ENCODE results near the gene UGT1A10. TPM values are rescaled to one million over a fixed set of nuclear protein-coding genes. Genes with fewer than 3 reads are reported as not detected.

The UGT1A10 gene
- total and polyA plus RNA-seq, 2 of the 13 experiments (the other 11 are each of a cell fraction or from before 2014, with no cell fraction given), result not detected

GRCh38 chr2:233714121-233714520 lies 77.9 kb downstream of the UGT1A10 start (continued):
- TF ChIP-seq PAWR (CRISPR knock-in tag; IDR thresholded peaks at IDR 0.05; ENCODE audit: borderline replicate concordance) (no peak), ZFP62 (CRISPR knock-in tag; IDR thresholded peaks at IDR 0.05) (no peak), ZNF260 (CRISPR knock-in tag; IDR thresholded peaks at IDR 0.05; ENCODE audit: borderline replicate concordance, low read depth) (no peak), GLI4 (CRISPR knock-in tag; IDR thresholded peaks at IDR 0.05; ENCODE audit: borderline replicate concordance) (no peak), ZNF225 (CRISPR knock-in tag; IDR thresholded peaks at IDR 0.05) (no peak)
- TF ChIP-seq, protein P1, sequence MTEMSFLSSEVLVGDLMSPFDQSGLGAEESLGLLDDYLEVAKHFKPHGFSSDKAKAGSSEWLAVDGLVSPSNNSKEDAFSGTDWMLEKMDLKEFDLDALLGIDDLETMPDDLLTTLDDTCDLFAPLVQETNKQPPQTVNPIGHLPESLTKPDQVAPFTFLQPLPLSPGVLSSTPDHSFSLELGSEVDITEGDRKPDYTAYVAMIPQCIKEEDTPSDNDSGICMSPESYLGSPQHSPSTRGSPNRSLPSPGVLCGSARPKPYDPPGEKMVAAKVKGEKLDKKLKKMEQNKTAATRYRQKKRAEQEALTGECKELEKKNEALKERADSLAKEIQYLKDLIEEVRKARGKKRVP (CRISPR knock-in tag; IDR thresholded peaks at IDR 0.05), result no peak
- TF ChIP-seq, protein P2, sequence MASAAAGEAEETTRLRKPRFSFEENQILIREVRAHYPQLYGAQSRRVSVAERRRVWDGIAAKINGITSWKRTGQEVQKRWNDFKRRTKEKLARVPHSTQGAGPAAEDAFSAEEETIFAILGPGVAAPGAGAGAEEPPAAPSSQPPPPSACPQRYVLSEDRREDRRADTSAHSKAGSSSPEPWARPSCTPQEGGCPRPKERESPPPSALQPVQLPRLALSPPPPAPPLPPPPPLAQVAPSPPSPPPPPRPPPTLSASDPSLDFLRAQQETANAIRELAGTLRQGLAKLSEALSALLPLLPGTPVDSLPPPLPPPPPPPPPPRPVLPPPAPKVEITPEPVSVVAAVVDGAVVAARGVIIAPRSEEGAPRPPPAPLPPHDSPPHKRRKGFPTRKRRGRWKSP (CRISPR knock-in tag; IDR thresholded peaks at IDR 0.05), result no peak

GRCh38 chr2:233718552-233718951 lies 82.3 kb downstream of the UGT1A10 start, which contains the start of gene UGT1A4:
TSS of gene UGT1A4 (plus strand) at chr2:233718736. CDS start at chr2:233718821, 85 bp downstream.
- CTCF ChIA-PET (ENCODE audit: low intra/inter-chr PET ratio, low total read pairs), result no interaction called here
- H2AFZ ChIP-seq (ENCODE audit: low read length), result no peak within 1 kb of the TSS
- H3K27me3 ChIP-seq (ENCODE audit: control insufficient read depth in 1 of 2, insufficient read depth in 2 of 2, low read length in 2 of 2), result peaks cover 2 to 8% of the 10 kb centered on the region in 2 experiments; a peak in 2 of 5 replicates
- no TSS peak for BruUV-seq (replicated peaks)
- H4K20me1 ChIP-seq (ENCODE audit: insufficient read depth, low read length), result no peaks in the 10 kb centered on the region
- whole genome bisulfite sequencing (ENCODE audit: low lambda C conversion rate), result 80% methylated on average over 7 of the region's 7 CpGs
- no peaks in the 10 kb centered on the region for H3K9me3 ChIP-seq (ENCODE audit: low read length)
- no peak within 1 kb of the TSS for H3K9ac ChIP-seq (ENCODE audit: insufficient read depth, low read depth, low read length)
- ATAC-seq, result no peak
- in situ Hi-C loops (cut with HindIII; ENCODE audit: extremely low pct_ligation_motif_present, low pct_unique_long_range_greater_than_20kb), result no loop called here
- no peak within 1 kb of the TSS for H3K4me3 ChIP-seq (replicated peaks in 1 of 3; ENCODE audit: insufficient read depth in 1 of 3, low read depth in 2 of 3, low read length in 3 of 3)
- no peaks in the 10 kb centered on the region for H3K4me1 ChIP-seq (ENCODE audit: insufficient read depth, low read length)
- no peaks in the 10 kb centered on the region for H3K36me3 ChIP-seq (replicated peaks in 1 of 2; ENCODE audit: control insufficient read depth in 1 of 2, insufficient read depth in 2 of 2, low read length in 2 of 2)
- no peak within 1 kb of the TSS for H3K4me2 ChIP-seq (ENCODE audit: low read depth, low read length)
- no peaks in the 10 kb centered on the region for H3K79me2 ChIP-seq (ENCODE audit: insufficient read depth, low read length)
- no peak within 1 kb of the TSS for H3K27ac ChIP-seq (ENCODE audit: extremely low read length, insufficient read depth, low read length)
- POLR2A ChIA-PET, result no interaction called here
- no peak for DNase-seq (ENCODE audit: low spot score)
- FAIRE-seq, result no peak
- intact Hi-C loops (cut with micrococcal nuclease; ENCODE audit: unreplicated experiment), result no loop called here
- no peak for TF ChIP-seq NR2F2 (IDR thresholded peaks at IDR 0.05; ENCODE audit: borderline replicate concordance, low read depth)
- TF ChIP-seq ZNF138 (CRISPR knock-in tag; IDR thresholded peaks at IDR 0.05; ENCODE audit: low read depth), result no peak
- TF ChIP-seq MAF1 (CRISPR knock-in tag; IDR thresholded peaks at IDR 0.05; ENCODE audit: borderline replicate concordance), result no peak
- no peak for TF ChIP-seq ZBTB25 (CRISPR knock-in tag; IDR thresholded peaks at IDR 0.05)
- no peak for TF ChIP-seq ZNF496 (CRISPR knock-in tag; IDR thresholded peaks at IDR 0.05; ENCODE audit: insufficient replicate concordance)
- no peak for TF ChIP-seq POLR2AphosphoS5 (IDR thresholded peaks at IDR 0.05; ENCODE audit: low read depth, low read length)
- TF ChIP-seq SAFB2 (CRISPR knock-in tag; IDR thresholded peaks at IDR 0.05; ENCODE audit: borderline replicate concordance, low read depth), result no peak
- no peak for TF ChIP-seq FOSL2 (CRISPR knock-in tag; IDR thresholded peaks at IDR 0.05)
- TF ChIP-seq, protein P3, sequence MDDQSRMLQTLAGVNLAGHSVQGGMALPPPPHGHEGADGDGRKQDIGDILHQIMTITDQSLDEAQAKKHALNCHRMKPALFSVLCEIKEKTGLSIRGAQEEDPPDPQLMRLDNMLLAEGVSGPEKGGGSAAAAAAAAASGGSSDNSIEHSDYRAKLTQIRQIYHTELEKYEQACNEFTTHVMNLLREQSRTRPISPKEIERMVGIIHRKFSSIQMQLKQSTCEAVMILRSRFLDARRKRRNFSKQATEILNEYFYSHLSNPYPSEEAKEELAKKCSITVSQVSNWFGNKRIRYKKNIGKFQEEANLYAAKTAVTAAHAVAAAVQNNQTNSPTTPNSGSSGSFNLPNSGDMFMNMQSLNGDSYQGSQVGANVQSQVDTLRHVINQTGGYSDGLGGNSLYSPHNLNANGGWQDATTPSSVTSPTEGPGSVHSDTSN (CRISPR knock-in tag; IDR thresholded peaks at IDR 0.05; ENCODE audit: borderline replicate concordance), result no peak
- TF ChIP-seq, protein P4, sequence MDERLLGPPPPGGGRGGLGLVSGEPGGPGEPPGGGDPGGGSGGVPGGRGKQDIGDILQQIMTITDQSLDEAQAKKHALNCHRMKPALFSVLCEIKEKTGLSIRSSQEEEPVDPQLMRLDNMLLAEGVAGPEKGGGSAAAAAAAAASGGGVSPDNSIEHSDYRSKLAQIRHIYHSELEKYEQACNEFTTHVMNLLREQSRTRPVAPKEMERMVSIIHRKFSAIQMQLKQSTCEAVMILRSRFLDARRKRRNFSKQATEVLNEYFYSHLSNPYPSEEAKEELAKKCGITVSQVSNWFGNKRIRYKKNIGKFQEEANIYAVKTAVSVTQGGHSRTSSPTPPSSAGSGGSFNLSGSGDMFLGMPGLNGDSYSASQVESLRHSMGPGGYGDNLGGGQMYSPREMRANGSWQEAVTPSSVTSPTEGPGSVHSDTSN (CRISPR knock-in tag; IDR thresholded peaks at IDR 0.05), result no peak
- no peak for TF ChIP-seq NFKBIZ (CRISPR knock-in tag; IDR thresholded peaks at IDR 0.05)
- TF ChIP-seq NFRKB (IDR thresholded peaks at IDR 0.05), result no peak
